Breast epithelium (tissue), 4 donors: ENCODE data around the gene NAA50. TPM values are rescaled to one million over a fixed set of nuclear protein-coding genes. Genes with fewer than 3 reads are reported as not detected.

ENCODE experiments used
- DNase-seq, 2 donors: peaks; one replicate each; pipeline ENCODE4 v3.0.0-alpha.2; 2019; ENCODE audit warnings: low spot score in 2 of 2
- H3K27ac ChIP-seq, 2 donors: fragments of 200-600 bp; sonication (generic) in 1 of 2; one replicate each; pipeline ENCODE4 v1.5.1; 2016 to 2019; ENCODE audit warnings: mild to moderate bottlenecking in 1 of 2
- H3K27me3 ChIP-seq, 2 donors: fragments of 200-600 bp; sonication (generic) in 1 of 2; one replicate each; pipeline versions ENCODE4 v1.5.1 to v1.6.0; 2017 to 2019; ENCODE audit warnings: control low read depth in 1 of 2, mild to moderate bottlenecking in 1 of 2
- H3K36me3 ChIP-seq: fragments of 200-600 bp; one replicate; pipeline ENCODE4 v1.5.1; 2019
- H3K4me1 ChIP-seq, 2 donors: fragments of 200-600 bp; sonication (generic); one replicate each; pipeline ENCODE4 v1.5.1; 2016 to 2019; ENCODE audit warnings: control low read depth in 1 of 2
- H3K4me3 ChIP-seq, 3 donors: fragments of 200-600 bp; sonication (generic); 1 replicate in 2 of 3; 2 replicates in 1 of 3; pipeline ENCODE4 v1.5.1; 2016 to 2019; ENCODE audit warnings: mild to moderate bottlenecking in 3 of 3, moderate library complexity in 2 of 3
- H3K9me3 ChIP-seq, 2 donors: fragments of 200-600 bp; sonication (generic) in 1 of 2; one replicate each; pipeline ENCODE4 v1.5.1; 2016 to 2019; ENCODE audit warnings: control low read depth in 1 of 2
- POLR2A ChIP-seq: fragments of 450-650 bp; IDR thresholded peaks from one replicate; pipeline ENCODE4 v1.6.1; 2016; ENCODE audit warnings: antibody characterized with exemption, mild to moderate bottlenecking, moderate library complexity
- POLR2AphosphoS5 ChIP-seq, 3 donors: sonication (generic); formaldehyde crosslinking; IDR thresholded peaks; one replicate each; pipeline ENCODE4 v1.6.1; 2017; ENCODE audit warnings: antibody characterized with exemption in 3 of 3
- intact Hi-C: fragments of 100-400 bp; cut with DNase I; formaldehyde crosslinking; loops from one replicate; pipeline ENCODE4 v1.15.1; 2023; ENCODE audit warnings: low total_unique reads
- total RNA-seq, 3 donors: library from RNA; depleted of rRNA; stranded (reverse); fragments of >200 nt; gene quantifications; one replicate each; pipeline ENCODE4 v1.1.0, GENCODE V29; 2016
- TF ChIP-seq, protein P1 (sequence below), 3 donors: fragments of 450-650 bp; IDR thresholded peaks; one replicate each; pipeline ENCODE4 v1.5.1; 2016 to 2017; ENCODE audit warnings: antibody characterized with exemption in 3 of 3, mild to moderate bottlenecking in 3 of 3, moderate library complexity in 3 of 3

The NAA50 gene
- total RNA-seq, 3 donors from 2014 or later = 98.0 to 140 (median 140) TPM

DNA sequence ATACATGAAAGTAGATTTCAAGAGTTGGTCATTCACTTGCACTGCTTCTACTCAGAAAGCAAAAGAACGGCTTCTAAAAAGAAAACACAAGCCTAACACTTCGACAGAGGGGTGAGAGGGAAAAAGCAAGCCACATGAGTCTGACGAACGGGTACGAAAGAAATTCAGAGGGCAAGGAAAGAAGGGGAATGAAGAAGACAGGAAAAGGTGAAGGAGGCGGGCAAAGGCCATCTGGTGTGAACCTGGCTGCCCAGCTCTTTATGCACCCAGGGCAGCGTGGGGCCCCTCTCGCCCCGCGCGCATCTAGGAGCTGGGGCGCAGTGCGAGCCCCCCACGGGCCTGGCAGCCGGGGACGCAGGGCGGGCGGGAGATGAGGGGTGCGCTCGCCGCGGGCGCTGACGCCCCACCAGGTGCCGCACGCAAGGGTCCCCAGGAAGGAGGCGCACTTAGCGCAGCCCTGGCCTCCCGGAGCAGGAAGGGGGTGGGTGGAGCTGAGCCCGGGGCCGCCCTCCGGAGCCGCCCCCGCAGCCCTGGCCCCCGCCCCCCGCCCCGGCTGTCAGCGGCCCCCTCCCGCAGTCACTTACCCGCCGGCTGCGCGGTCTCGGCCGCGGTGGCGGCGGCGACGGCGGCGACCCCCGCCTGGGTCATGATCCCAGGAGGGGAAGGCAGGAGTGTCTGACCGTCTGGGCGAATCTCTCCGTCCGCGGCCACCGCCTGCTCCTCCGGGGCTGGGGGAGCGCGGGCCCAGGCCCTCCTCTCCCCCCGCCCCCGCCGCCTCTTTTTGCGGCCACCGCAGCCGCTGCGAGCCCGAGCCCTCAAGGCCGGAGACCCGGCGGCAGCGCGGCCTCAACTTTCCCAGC lies 50.0 kb downstream of the NAA50 start, which contains the start of gene USF3:
USF3 (minus strand) TSS at position 857 of the 860 bp plus-strand sequence. CDS start 21,764 bp downstream, outside the sequence.
- intact Hi-C loops = no loop called here
- TF ChIP-seq POLR2AphosphoS5 (IDR thresholded peaks at IDR 0.05) (no peak), POLR2A (no peak)
- TF ChIP-seq, protein P1, sequence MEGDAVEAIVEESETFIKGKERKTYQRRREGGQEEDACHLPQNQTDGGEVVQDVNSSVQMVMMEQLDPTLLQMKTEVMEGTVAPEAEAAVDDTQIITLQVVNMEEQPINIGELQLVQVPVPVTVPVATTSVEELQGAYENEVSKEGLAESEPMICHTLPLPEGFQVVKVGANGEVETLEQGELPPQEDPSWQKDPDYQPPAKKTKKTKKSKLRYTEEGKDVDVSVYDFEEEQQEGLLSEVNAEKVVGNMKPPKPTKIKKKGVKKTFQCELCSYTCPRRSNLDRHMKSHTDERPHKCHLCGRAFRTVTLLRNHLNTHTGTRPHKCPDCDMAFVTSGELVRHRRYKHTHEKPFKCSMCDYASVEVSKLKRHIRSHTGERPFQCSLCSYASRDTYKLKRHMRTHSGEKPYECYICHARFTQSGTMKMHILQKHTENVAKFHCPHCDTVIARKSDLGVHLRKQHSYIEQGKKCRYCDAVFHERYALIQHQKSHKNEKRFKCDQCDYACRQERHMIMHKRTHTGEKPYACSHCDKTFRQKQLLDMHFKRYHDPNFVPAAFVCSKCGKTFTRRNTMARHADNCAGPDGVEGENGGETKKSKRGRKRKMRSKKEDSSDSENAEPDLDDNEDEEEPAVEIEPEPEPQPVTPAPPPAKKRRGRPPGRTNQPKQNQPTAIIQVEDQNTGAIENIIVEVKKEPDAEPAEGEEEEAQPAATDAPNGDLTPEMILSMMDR (IDR thresholded peaks at IDR 0.05) = no peak

DNA sequence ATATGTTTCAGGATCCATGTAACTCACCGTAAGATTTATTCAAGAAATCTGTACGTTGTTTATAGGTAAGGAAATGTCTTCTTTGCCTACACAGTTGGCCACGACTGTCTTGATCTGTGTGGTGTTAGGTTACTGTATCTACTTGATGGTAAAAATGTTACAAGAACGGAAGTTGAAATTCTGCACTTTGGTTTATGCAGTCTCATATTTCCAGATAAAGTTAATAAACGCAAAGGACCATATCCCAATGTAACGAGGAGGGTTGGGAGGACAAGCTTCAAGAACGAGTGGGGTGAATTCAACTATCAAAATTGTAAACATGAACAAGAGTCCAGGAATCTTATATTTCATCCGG lies 50.6 kb downstream of the NAA50 start:
- Histone ChIP-seq H3K9me3 (no peaks in the 10 kb centered on the region), H3K36me3 (no peaks in the 10 kb centered on the region), H3K4me1 (peaks cover 0 to 4% of the 10 kb centered on the region in 2 donors), H3K27me3 (no peaks in the 10 kb centered on the region), H3K27ac (peak overlapping the region; percentile 98), H3K4me3 (peak overlapping the region; percentile 65 to 91 (median 89))
- TF ChIP-seq POLR2AphosphoS5 (IDR thresholded peaks at IDR 0.05) (no peak), POLR2A (no peak)
- TF ChIP-seq, protein P1 (IDR thresholded peaks at IDR 0.05) = no peak
- intact Hi-C loops = no loop called here
- no peak for DNase-seq

More for the DNA sequence above, 50.0 kb downstream of the NAA50 start, which contains the start of gene USF3:
- Histone ChIP-seq H3K4me3 (peak within 1 kb of the TSS; percentile 65 to 91 (median 89)), H3K36me3 (no peaks in the 10 kb centered on the region), H3K27me3 (no peaks in the 10 kb centered on the region), H3K9me3 (no peaks in the 10 kb centered on the region), H3K4me1 (peaks cover 0 to 4% of the 10 kb centered on the region in 2 donors), H3K27ac (peak within 1 kb of the TSS; percentile 98)
- peak; percentile 50 to 63 for DNase-seq

DNA sequence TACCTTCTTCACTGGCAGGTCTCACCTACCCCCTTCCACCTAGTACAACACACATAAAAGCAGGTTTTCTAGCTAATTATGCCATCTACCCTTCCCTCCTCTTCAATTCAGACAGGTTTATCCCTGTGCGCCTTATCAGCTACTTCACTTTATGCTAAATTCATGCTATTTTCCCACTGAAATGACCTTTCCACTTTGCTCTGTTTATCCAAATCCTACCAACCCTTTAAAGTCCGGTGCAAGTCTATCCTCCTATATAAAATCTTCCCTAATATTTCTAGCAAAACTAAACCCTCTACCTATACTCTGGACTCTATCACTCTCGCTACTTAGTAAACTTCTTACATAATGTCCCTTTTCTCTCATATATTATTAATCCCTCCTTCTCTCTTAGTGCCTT lies 55.6 kb downstream of the NAA50 start:
- no peak for TF ChIP-seq POLR2AphosphoS5 (IDR thresholded peaks at IDR 0.05)
- no peak for TF ChIP-seq POLR2A
- TF ChIP-seq, protein P1 (IDR thresholded peaks at IDR 0.05) = no peak
- DNase-seq = no peak
- H3K9me3 ChIP-seq = no peaks in the 10 kb centered on the region
- intact Hi-C loops = no loop called here
- H3K36me3 ChIP-seq = no peaks in the 10 kb centered on the region
- H3K27me3 ChIP-seq = no peaks in the 10 kb centered on the region
- no peak overlapping the region for H3K27ac ChIP-seq
- H3K4me1 ChIP-seq = peaks cover 3 to 4% of the 10 kb centered on the region in 2 donors
- no peak overlapping the region for H3K4me3 ChIP-seq

DNA sequence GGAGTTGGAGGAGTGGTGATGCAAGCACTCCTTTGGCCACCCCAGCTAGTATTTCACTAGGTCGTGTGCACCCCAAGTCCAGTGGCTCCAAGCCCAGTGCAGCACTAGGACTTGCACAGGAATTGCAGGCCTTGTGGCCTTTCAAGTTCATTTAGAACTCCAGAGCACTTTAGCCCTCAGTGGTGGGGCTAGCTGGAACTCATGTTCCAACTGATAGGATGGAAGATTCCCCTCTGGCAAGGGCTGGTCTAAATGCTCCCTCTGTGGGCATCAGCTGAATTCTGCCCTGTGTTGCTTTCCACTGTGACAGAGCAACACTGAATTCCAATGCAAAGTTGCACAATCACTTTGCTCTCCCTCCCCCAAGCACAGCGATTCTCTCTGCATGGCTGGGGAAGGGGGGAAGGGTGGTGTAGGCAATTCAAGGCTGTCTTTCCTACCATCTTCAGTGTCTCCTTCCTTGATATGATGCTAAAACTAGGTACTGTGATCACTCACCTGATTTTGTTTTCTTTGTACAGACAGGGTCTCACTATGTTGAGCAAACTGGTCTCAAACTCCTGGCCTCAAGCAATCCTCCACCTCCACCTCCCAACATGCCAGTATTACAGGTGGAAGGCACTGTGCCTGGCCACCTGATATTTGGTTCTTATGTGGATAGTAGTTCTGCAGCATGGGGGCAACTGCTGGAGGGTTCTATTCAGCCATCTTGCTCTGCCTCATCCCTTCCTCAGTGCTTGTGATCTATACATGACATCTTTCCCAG lies 59.9 kb downstream of the NAA50 start:
- Histone ChIP-seq H3K4me3 (no peak overlapping the region), H3K27me3 (no peaks in the 10 kb centered on the region), H3K27ac (peak overlapping the region in 1 of 2 donors; percentile 57), H3K4me1 (peaks cover 0 to 4% of the 10 kb centered on the region in 2 donors), H3K36me3 (no peaks in the 10 kb centered on the region), H3K9me3 (no peaks in the 10 kb centered on the region)
- intact Hi-C loops = no loop called here
- no peak for DNase-seq
- TF ChIP-seq POLR2A = no peak
- no peak for TF ChIP-seq POLR2AphosphoS5 (IDR thresholded peaks at IDR 0.05)
- TF ChIP-seq, protein P1 (IDR thresholded peaks at IDR 0.05) = no peak

DNA sequence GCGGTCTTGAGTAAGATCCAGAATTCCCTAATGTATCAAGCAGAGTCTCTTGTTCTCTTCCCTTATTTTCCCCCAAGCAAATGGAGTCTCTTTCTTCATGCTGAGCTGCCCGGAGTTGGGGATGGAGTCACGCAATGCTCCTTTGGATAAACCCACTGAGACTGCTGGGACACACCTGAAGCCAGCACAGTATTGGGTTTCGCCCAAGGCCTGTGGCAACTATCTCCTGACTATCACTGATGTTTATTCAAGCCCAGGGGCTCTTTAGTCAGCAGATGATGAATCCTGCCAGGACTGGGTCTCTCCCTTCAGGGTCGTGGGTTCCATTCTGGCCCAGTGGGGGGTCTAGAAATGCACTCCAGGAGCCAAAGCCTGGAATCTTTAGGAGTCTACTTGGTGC lies 60.9 kb downstream of the NAA50 start:
- Histone ChIP-seq H3K36me3 (no peaks in the 10 kb centered on the region), H3K27me3 (no peaks in the 10 kb centered on the region), H3K27ac (no peak overlapping the region), H3K4me1 (peaks cover 0 to 4% of the 10 kb centered on the region in 2 donors), H3K9me3 (no peaks in the 10 kb centered on the region), H3K4me3 (no peak overlapping the region)
- intact Hi-C loops = no loop called here
- DNase-seq = no peak
- no peak for TF ChIP-seq POLR2AphosphoS5 (IDR thresholded peaks at IDR 0.05)
- TF ChIP-seq, protein P1 (IDR thresholded peaks at IDR 0.05) = no peak
- no peak for TF ChIP-seq POLR2A
